CD4-positive, alpha-beta T cell treated with Interleukin-4 for 4 hours (primary cell): ENCODE results near the gene PATJ.
"Not testable (repeated sequence)": the region's sequence is repeated elsewhere in the genome, so short reads cannot be mapped to it uniquely, and the experiment has no call there.

Experiments used
- DNase-seq: peaks from one replicate; pipeline ENCODE4 v3.0.0-alpha.2; 2020

Gene PATJ

DNA sequence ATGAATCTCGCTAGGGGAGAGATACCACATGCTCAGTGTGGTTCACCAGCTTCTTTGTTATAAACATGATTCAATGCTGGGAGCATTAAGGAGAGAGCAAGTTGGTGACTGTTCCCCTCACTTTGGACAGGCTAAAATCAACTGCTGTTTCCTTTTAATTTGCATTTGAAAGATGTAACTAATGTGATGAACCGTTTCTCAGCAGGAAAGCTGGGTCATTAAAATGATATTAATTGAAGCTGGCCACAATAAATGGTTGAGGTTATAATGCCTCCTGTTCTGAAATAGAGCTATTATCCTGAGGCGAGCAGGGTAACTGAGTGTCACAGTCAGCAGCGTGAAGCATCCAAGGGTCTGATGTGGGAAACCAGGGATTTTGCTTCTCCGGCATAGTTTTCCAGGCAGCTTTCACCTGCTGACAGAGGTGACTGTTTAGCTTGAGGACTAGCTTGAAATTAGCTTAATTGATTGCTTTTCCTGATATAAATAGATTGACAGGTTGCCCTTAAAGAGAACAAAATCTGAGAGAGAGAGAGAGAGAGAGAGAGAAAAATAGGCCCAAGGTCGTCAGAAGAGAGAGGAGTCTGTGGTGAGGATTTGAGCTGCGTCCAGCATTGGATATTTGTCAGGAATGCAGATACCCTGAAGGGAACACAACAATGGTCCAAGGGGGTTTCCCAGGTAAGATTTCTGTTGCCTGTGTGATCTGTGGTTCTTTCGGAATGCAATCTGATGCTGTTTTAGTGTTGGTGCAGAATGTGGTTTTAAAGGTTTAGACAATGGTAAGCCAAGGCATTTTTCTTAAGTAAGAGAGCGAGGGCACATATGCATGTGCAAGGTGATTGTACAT, 209.7 kb downstream of the PATJ start:
- DNase-seq = no peak

DNA sequence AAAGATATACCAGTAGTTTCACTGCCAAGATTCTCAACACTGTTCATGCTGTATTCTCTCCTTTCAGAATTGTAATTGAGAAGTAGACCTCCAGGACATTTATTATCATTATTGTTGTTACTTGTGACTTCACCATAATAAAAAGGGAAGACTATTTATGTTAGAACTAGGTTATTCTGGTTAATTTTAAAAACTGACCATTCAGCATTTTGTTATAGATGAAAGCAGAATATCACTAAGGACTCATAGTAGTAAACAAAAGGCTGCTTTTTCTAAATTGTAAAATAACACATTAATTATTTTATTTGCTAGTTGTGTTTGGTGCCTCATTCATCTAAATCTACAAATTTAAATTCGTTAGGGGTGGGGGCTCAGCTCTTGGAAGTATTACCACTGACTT, 210.4 kb downstream of the PATJ start:
- no peak for DNase-seq

GRCh38 chr1:61953076-61953789, 211.0 kb downstream of the PATJ start:
- no peak for DNase-seq

GRCh38 chr1:61953790-61954150, 211.5 kb downstream of the PATJ start:
- no peak for DNase-seq

DNA sequence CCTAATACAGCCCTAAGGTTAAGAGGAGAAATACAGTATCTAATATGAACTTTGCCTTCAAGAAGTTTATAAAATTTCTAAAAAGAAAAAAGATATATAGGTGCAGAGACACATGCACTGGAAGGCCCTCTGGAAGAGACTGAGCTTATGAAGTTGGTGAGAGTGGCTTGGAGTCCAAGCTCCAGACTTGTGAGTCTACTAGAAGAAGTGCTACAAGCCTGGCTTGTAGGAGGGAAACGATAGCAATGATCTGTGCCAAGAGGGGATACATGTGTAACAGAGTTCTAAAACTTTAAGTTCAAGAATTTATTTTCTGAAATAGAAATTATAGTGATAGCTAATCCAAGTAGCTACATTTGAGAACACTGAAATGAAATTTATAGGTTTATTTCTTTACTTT, 213.0 kb downstream of the PATJ start:
- no peak for DNase-seq

- DNase-seq = no peak
Observed at GRCh38 chr1:61956016-61956645, 213.9 kb downstream of the PATJ start.

DNA sequence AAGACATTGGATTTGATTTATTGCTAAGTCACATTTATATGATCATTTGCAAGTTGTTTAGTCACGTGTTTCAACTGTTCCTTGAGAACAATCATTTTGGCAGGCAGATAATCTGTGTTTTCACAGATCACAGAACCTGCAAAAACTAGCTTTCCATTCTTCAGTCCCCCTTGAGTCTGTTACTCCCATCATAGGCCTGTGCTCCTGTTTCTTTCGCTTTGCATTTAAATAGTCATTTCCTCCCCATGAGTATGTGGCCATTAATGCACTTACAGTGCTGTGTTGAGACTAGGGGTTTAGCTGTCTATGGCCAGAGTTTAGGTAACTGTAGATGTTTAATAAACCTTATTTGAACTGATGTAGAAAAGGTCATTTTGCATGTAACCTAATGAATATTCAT, 214.5 kb downstream of the PATJ start:
- no peak for DNase-seq

DNA sequence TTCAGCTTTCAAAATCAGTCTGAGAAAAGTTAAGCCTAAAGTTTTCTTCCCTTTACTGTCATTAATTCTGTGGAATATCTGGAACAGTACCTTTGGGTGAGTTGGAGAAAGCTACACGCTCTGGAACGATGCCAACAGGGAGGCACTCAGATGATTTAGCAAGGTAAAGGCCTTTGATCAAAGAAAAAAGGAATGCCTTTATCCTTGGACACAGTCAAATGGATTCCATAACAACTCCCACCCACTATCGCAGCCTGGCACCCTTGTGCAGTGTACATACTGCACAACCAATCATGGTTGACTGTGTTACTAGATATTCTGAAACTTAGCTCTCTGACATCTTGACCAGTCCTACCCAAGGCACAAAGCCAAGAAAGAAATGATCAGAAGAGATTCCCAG, 218.7 kb downstream of the PATJ start:
- DNase-seq = no peak

- DNase-seq = no peak
Observed at GRCh38 chr1:61962631-61963030, 220.4 kb downstream of the PATJ start.

DNA sequence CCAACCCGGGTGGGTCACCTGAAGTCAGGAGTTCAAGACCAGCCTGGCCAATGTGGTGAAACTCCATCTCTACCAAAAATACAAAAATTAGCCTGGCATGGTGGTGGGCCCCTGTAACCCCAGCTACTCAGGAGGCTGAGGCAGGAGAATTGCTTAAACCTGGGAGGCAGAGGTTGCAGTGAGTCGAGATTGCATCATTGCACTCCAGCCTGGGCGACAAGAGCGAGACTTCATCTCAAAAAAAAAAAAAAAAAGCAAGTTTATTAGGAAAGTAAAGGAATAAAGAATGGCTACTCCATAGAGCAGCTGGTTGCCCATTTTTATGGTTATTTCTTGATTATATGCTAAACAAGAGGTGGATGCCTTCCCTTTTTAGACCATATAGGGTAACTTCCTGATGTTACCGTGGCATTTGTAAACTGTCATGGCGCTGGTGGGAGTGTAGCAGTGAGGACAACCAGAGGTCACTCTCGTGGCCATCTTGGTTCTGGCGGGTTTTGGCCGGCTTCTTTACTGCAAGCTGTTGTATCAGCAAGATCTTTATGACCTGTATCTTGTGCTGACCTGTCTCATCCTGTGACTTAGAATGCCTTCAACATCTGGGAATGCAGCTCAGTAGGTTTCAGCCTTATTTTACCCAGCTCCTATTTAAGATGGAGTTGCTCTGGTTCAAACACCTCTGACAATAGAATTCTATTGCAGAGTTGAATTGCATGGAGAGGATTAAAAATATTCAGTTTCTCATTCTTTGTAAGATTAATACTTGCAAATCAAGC, 224.4 kb downstream of the PATJ start:
- not testable (repeated sequence) for DNase-seq

- DNase-seq = no peak
Observed at GRCh38 chr1:61967750-61968149, 225.5 kb downstream of the PATJ start.

- DNase-seq = no peak
Observed at GRCh38 chr1:61968869-61969268, 226.6 kb downstream of the PATJ start.

- DNase-seq = no peak
Observed at GRCh38 chr1:61973100-61973837, 231.0 kb downstream of the PATJ start.

DNA sequence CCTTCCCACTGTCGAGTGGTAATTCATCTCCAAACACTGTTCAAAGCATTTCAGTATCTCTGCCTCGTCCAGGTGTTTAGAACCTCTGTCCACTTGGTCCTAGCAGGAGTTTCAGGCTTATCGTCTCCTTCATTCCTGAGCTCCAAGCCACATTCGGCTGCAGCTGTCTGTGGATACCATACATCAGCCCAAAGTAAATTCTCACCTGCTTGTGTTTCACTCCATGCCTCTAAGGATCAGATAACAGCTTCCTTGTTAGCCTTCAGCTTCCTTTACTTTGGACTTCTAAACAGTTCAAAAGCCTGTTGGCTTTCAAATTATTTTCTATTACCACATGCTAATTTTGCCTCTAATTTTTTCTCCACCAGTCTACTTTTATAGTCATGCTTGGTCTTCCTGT, 233.4 kb downstream of the PATJ start:
- DNase-seq = no peak

- no peak for DNase-seq
Observed at GRCh38 chr1:61976566-61976965, 234.3 kb downstream of the PATJ start.

- DNase-seq = no peak
Observed at GRCh38 chr1:61978796-61979195, 236.5 kb downstream of the PATJ start.

GRCh38 chr1:61979729-61980128, 237.4 kb downstream of the PATJ start:
- no peak for DNase-seq

DNA sequence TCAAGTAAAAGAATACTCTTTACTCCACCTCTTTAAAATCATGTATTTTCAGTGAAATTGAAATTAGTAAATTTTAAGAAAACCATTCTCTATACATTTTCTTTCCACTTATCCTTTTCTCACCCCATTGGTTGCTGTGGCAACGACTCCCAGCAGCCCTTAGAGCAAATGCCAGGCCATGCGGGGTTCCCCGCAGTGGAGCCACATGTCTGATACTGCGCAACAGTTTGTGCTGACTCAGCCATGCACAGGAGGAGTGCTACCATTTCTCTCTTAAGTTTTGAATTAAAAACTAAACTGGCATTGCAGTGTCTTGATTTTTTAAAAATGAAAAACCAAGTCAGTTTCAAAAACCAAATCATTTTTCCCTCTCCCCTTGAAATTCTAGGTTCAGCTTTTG, 238.3 kb downstream of the PATJ start:
- no peak for DNase-seq

- no peak for DNase-seq
Observed at GRCh38 chr1:61981870-61982660, 239.8 kb downstream of the PATJ start.

DNA sequence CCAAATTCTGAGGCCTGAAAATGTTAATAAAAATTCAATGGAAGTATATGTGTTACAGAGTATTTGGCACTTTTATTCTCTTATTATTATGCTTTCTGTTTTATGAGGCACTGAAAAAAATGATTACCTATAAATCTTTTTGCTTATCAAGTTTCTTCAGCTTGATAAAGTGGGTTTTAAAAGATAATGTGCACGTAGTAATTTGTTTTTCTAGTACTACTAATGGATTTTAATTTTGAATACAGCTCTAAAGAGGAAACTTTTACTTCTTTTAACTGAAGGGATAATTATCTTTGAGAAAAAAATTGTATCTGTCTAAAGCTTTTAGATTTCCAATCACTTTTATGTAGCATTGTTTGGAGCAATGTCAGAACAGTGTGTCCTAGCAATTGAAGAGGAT, 241.0 kb downstream of the PATJ start:
- no peak for DNase-seq

DNA sequence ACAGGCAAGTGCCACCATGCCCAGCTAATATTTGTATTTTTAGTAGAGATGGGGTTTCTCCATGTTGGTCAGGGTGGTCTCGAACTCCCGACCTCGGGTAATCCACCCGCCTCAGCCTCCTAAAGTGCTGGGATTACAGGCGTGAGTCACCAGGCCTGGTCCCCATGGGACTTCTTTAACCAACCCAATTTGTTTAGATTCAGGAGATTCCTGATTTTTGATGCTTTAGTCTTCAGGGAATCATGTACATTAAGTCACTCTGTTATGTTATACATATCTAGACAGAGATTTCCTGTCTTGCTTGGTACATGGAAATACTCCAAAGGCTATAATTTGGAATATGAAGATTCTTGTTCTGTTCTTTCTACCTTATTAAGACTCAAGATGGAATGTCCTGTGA, 250.0 kb downstream of the PATJ start:
- no peak for DNase-seq
